Neural crest cell (in vitro differentiated cells): ENCODE measurements around the gene ADIPOQ. TPM values are rescaled to one million over a fixed set of nuclear protein-coding genes. Genes with fewer than 3 reads are reported as not detected.
"Not testable (repeated sequence)": the region's sequence is repeated elsewhere in the genome, so short reads cannot be mapped to it uniquely, and the experiment has no call there.

Experiments used
- DNase-seq: peaks from one replicate; pipeline ENCODE4 v3.0.0; 2021; ENCODE audit warnings: low read depth, mixed read lengths, low spot score
- H3K27ac Mint-ChIP-seq: one replicate; pipeline ENCODE4 v1.8.0; 2021; ENCODE audit warnings: mild to moderate bottlenecking, mixed read lengths; ENCODE audit not compliant: unreplicated experiment
- H3K27me3 Mint-ChIP-seq: 2 replicates; pipeline ENCODE4 v1.8.0; 2021; ENCODE audit warnings: low read depth, mild to moderate bottlenecking, mixed read lengths
- H3K36me3 Mint-ChIP-seq: 2 replicates; pipeline ENCODE4 v1.8.0; 2021; ENCODE audit warnings: low read depth, mild to moderate bottlenecking, mixed read lengths
- H3K4me1 Mint-ChIP-seq: 2 replicates; pipeline ENCODE4 v1.8.0; 2021; ENCODE audit warnings: mixed read lengths
- H3K4me3 Mint-ChIP-seq: one replicate; pipeline ENCODE4 v1.8.0; 2021; ENCODE audit warnings: mild to moderate bottlenecking, mixed read lengths
- H3K9me3 Mint-ChIP-seq: 2 replicates; pipeline ENCODE4 v1.8.0; 2021; ENCODE audit warnings: mixed read lengths
- total RNA-seq: library from RNA; stranded (reverse); gene quantifications from 2 replicates; pipeline ENCODE4 v1.2.1, GENCODE V29; 2021
- TF ChIP-seq, protein P1 (sequence below): fragments of 200-600 bp; sonication (generic); conservative IDR thresholded peaks from 2 replicates; pipeline ENCODE4 v1.5.0; 2021; ENCODE audit warnings: antibody characterized with exemption, mild to moderate bottlenecking

Gene ADIPOQ
- total RNA-seq, 1 donor from 2014 or later: not detected

DNA sequence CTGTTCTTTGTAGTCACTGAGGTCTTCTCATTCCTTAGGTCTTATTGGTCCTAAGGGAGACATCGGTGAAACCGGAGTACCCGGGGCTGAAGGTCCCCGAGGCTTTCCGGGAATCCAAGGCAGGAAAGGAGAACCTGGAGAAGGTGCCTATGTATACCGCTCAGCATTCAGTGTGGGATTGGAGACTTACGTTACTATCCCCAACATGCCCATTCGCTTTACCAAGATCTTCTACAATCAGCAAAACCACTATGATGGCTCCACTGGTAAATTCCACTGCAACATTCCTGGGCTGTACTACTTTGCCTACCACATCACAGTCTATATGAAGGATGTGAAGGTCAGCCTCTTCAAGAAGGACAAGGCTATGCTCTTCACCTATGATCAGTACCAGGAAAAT is 11.6 kb downstream of the ADIPOQ start:
- H3K36me3 Mint-ChIP-seq: no peaks in the 10 kb centered on the region
- no peak overlapping the region for H3K27ac Mint-ChIP-seq
- no peak overlapping the region for H3K4me3 Mint-ChIP-seq
- H3K9me3 Mint-ChIP-seq: no peaks in the 10 kb centered on the region
- H3K4me1 Mint-ChIP-seq: no peaks in the 10 kb centered on the region
- TF ChIP-seq, protein P1, sequence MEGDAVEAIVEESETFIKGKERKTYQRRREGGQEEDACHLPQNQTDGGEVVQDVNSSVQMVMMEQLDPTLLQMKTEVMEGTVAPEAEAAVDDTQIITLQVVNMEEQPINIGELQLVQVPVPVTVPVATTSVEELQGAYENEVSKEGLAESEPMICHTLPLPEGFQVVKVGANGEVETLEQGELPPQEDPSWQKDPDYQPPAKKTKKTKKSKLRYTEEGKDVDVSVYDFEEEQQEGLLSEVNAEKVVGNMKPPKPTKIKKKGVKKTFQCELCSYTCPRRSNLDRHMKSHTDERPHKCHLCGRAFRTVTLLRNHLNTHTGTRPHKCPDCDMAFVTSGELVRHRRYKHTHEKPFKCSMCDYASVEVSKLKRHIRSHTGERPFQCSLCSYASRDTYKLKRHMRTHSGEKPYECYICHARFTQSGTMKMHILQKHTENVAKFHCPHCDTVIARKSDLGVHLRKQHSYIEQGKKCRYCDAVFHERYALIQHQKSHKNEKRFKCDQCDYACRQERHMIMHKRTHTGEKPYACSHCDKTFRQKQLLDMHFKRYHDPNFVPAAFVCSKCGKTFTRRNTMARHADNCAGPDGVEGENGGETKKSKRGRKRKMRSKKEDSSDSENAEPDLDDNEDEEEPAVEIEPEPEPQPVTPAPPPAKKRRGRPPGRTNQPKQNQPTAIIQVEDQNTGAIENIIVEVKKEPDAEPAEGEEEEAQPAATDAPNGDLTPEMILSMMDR: no peak
- H3K27me3 Mint-ChIP-seq: peaks cover 4% of the 10 kb centered on the region
- DNase-seq: no peak

DNA sequence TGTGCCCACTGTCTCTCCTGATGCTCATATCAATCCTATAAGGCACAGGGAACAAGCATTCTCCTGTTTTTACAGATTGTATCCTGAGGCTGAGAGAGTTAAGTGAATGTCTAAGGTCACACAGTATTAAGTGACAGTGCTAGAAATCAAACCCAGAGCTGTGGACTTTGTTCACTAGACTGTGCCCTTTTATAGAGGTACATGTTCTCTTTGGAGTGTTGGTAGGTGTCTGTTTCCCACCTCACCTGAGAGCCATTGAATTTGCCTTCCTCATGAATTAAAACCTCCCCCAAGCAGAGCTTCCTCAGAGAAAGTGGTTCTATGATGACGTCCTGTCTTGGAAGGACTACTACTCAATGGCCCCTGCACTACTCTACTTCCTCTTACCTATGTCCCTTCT is 12.4 kb downstream of the ADIPOQ start:
- peaks cover 4% of the 10 kb centered on the region for H3K27me3 Mint-ChIP-seq
- TF ChIP-seq, protein P1: no peak
- no peak for DNase-seq
- no peaks in the 10 kb centered on the region for H3K9me3 Mint-ChIP-seq
- H3K4me1 Mint-ChIP-seq: no peaks in the 10 kb centered on the region
- no peak overlapping the region for H3K4me3 Mint-ChIP-seq
- no peak overlapping the region for H3K27ac Mint-ChIP-seq
- no peaks in the 10 kb centered on the region for H3K36me3 Mint-ChIP-seq

- DNase-seq: no peak
- Mint-ChIP-seq H3K4me1 (no peaks in the 10 kb centered on the region), H3K27ac (no peak overlapping the region), H3K27me3 (no peaks in the 10 kb centered on the region), H3K9me3 (no peaks in the 10 kb centered on the region), H3K36me3 (no peaks in the 10 kb centered on the region), H3K4me3 (no peak overlapping the region)
- TF ChIP-seq, protein P1: no peak
Observed at GRCh38 chr3:186857743-186858142, 15.2 kb downstream of the ADIPOQ start.

DNA sequence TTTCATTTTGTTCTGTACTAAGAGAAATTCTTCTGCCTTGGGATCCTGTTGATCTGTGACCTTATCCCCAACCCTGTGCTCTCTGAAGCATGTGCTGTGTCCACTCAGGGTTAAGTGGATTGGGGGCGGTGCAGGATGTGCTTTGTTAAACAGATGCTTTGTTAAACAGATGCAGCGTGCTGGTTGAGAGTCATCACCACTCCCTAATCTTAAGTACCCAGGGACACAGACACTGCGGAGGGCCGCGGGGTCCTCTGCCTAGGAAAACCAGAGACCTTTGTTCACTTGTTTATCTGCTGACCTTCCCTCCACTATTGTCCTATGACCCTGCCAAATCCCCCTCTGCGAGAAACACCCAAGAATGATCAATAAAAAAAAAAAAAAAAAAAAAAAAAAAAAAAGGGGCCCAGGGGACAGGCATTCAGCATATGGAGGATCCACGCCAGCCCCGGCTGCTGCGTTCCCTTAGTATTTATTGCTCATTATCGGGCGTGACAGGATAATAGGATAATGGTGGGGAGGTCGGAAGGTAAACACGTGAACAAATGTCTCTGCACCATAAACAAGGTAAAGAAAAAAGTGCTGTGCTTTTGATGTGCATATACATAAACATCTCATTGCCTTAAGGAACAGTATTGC is 22.8 kb downstream of the ADIPOQ start:
- not testable (repeated sequence) for H3K4me3 Mint-ChIP-seq, H3K36me3 Mint-ChIP-seq, H3K27ac Mint-ChIP-seq, H3K4me1 Mint-ChIP-seq, H3K9me3 Mint-ChIP-seq, DNase-seq, H3K27me3 Mint-ChIP-seq

- H3K4me3 Mint-ChIP-seq, H3K27me3 Mint-ChIP-seq, H3K9me3 Mint-ChIP-seq, DNase-seq, H3K4me1 Mint-ChIP-seq, H3K27ac Mint-ChIP-seq, H3K36me3 Mint-ChIP-seq: not testable (repeated sequence)
Observed at GRCh38 chr3:186866095-186866494, 23.6 kb downstream of the ADIPOQ start.

- H3K4me1 Mint-ChIP-seq: no peaks in the 10 kb centered on the region
- peaks cover 4% of the 10 kb centered on the region for H3K36me3 Mint-ChIP-seq
- H3K9me3 Mint-ChIP-seq: no peaks in the 10 kb centered on the region
- no peak overlapping the region for H3K4me3 Mint-ChIP-seq
- no peaks in the 10 kb centered on the region for H3K27me3 Mint-ChIP-seq
- DNase-seq: no peak
- TF ChIP-seq, protein P1: no peak
- H3K27ac Mint-ChIP-seq: no peak overlapping the region
Observed at GRCh38 chr3:186869253-186870100, 27.0 kb downstream of the ADIPOQ start.
